ENCODE results near the gene ZCCHC3.
A peak's percentile ranks its signal among the peaks of the same experiment; 100 is the strongest.

Gene ZCCHC3

DNA sequence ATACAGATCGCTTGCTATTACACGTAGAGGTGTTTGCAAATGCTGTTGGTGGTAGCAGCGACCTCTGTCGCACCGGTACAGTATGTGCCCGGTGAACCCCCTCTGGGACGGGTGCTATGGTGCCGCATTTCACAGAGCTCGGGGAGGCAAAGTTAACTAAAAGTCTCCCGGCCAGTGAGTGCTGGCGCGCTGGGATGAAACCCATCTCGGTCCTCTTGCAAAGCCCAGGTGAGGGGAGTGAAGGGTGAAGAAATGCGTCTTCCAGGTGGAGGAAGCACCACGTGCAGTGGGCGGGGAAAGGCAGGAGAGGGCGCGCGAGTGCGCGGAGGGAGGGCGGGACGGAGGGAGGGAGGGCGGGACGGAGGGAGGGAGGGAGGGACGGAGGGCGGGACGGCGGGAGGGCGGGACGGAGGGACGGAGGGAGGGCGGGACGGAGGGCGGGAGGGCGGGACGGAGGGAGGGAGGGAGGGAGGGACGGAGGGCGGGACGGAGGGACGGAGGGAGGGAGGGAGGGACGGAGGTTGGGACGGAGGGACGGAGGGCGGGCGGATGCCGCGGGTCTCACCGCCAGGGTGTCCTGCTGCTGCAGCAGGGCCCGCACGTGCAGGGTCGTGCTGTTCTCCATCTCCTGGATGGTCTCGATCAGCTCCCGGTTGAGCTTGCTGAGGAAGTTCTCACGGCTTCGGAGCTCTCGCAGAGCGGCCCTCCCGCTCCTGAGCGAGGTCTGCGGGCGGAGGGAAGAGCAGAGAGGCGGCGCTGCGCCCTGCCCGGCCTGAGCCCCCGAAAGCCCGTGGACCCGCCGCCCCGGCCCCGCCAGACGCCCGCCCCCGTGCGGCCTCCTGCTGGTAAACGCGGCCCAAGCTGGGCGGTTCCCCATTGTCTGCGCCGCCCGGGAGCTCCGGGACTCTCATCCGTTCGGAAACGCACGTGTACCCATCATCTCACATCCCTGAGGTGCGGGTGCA, 18.5 kb upstream of the ZCCHC3 start:
- peak in 1 of 56 donors; percentile 5 for DNase-seq

DNA sequence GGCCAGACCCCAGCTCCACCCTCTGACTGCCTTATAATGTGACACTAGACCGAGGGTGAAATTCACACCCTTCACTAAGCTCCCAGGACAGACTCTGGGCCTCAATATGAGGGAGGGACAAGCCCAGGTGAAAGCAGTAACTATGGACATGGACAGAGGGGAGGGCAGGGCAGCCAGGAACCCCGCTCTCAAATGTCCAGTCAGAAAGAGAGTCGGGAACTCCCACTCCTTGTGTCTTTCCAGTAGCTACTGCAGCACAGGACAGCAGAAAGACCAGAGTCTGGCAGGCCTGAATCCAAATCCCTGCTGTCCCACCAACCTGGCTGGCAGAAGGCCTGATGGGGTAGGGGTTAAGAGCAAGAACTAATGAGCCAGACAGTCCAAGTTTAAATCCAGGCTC, 13.2 kb upstream of the ZCCHC3 start:
- no peak for DNase-seq

DNA sequence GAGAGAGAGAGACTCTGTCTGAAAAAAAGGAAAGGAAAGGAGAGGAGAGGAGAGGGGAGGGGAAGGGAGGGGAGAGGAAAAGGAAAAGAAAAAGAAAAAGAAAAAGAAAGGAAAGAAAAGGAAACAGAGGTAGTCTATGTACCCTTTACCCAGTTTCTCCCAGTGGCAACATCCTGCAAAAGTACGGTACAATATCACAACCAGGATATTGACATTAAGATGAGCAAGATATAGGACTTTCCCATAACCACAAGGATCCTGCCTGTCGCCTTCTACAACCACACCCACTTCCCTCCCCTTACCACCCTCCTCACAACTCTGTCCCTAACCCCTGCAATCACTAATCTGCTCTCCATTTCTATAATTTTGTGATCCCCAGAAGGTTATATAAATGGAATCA, 10.9 kb upstream of the ZCCHC3 start:
- no peak for DNase-seq

DNA sequence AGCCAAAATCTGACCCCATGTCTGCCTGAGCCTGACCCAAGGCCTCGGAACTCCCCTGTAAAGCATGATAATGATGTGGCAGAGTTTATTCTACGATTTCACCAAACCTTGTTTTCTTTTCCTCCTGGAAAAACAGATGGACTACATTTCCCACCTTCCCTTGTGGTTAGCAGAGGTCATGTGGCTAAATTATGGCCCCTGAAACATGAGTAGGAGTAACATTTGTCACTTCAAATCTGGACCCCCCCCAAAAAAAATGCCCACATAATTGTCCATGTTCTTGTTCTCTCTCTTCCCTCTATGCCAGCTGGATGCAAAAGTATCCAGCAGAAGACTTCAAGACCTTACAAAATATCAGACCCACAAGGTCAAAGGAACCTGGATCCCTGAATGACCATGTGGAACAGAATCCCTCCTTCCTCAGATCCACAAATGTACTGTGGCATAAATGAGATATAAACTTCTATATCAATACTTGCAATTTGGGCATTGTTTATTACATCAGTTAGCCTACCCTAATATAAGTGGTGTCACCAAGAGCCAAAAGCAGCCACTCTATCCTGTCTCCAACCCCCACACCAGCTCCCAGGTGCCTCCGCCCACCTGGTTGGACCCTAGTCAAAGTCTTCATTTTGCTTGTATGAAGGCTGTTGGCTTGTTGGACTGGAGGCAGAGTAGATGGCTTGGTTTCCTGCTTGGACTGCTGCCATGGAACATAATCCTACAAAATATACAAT, 8.2 kb upstream of the ZCCHC3 start:
- no peak for DNase-seq

DNA sequence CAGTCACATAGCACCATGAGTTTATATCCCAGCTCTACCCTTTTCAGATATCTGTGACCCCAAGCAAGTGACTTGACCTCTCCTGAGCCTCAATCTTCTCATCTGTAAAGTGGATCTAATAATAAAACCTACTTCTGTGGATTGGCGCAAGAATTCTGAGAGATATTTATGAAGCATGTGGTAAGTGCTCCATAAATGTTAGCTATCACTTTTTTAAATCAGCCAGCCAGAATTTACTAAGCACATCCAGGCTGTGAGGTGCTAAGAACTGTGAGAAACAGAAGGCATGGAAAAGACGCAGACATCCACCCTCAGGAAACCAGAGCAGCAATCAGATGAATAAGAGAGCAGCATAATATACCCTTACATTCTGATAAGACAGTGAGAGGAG, 7.7 kb upstream of the ZCCHC3 start:
- no peak for DNase-seq

DNA sequence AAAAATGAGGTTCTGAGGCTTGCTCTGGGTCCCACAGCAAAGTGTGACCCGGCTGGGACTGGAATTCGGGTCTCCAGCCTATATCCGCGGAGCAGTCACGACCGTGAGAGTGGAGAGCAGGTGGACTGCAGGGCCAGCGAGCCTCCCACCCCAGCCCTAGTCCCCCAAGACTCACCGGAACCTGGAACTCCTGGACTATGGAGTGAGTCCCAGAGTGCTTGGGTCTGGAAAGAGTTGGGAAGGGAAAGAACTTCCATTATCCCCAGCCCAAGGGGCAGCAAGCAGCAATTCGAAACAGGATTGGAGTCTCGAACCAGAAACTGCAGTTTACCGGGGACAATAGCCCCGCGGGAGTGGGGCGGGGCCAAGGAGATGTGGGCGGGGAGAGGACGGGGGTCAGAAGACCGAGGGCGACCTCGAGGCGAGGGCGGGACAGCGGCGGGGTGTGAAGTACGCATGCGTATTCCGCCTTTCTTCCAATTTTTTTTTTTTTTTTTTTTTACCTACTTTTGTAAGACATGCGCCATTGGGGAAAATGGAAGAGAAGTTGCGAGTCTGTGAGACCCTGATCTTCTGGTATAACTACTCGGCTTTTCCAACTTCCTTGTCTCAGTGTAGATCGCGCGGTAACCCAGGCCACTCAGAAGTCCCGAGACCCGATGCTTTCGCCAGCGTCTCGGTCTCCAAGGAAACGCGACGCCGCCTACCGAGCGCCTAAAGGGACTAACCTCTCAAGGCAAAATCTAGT, 7.1 kb upstream of the ZCCHC3 start, which contains the start of gene C20orf96:
C20orf96 (minus strand) TSS at position 667 of the 748 bp plus-strand sequence; CDS start at position 527, 140 bp downstream.
- peak in 55 of 56 donors; percentile 8 to 92 (median 79) for DNase-seq

DNA sequence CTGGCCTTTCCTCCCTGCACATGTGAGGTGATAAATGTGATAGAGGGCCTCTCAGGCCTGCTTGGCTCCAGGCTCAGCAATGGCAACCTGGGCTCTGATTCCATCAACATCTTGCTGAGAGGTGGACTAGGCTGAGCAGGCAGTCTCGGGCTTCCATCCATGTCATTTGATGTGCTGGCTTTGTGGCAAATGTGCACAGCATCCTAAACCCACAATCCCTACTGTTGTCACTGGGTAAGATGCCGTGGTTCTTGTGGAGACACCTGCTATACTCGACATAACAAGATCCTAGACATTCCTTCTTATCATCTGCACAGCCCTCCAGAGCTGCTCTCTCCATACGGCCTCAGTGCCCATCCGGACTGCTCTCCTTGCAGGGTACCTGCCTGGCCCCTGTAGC, 2.8 kb upstream of the ZCCHC3 start:
- DNase-seq = no peak

DNA sequence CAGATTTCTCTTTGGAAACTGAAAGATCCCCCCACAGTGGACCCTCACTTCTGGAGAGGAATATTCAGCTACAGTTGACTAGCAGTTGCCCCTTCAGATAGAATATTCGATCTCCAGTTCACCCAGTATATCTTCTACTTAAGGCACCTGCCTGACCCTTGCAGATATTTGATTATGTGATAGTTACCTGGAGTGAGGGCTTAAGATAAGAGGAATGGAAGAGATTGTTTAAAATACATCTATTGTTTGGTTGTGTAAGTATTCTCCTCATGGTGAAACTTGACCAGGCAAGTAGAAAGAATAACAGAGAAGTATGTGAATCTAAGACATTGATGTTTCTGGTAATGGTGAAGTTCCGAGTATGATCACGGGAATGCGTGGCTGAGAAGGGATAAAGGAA, 1.6 kb upstream of the ZCCHC3 start:
- DNase-seq = no peak

DNA sequence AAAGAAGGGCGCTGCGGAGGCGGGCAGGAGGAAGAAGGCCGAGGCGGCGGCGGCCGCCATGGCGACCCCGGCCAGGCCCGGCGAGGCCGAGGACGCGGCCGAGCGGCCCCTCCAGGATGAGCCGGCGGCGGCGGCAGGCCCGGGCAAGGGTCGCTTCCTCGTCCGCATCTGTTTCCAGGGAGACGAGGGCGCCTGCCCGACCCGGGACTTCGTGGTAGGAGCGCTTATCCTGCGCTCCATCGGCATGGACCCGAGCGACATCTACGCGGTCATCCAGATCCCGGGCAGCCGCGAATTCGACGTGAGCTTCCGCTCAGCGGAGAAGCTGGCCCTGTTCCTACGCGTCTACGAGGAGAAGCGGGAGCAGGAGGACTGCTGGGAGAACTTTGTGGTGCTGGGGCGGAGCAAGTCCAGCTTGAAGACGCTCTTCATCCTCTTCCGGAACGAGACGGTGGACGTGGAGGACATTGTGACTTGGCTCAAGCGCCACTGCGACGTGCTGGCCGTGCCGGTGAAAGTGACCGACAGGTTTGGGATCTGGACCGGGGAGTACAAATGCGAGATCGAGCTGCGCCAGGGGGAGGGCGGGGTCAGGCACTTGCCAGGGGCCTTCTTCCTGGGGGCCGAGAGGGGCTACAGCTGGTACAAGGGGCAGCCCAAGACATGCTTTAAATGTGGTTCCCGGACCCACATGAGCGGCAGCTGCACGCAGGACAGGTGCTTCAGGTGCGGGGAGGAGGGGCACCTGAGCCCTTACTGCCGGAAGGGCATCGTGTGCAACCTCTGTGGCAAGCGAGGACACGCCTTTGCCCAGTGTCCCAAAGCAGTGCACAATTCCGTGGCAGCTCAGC, 780 bp downstream of the ZCCHC3 start:
- peak in 48 of 56 donors; percentile 3 to 69 (median 36) for DNase-seq

DNA sequence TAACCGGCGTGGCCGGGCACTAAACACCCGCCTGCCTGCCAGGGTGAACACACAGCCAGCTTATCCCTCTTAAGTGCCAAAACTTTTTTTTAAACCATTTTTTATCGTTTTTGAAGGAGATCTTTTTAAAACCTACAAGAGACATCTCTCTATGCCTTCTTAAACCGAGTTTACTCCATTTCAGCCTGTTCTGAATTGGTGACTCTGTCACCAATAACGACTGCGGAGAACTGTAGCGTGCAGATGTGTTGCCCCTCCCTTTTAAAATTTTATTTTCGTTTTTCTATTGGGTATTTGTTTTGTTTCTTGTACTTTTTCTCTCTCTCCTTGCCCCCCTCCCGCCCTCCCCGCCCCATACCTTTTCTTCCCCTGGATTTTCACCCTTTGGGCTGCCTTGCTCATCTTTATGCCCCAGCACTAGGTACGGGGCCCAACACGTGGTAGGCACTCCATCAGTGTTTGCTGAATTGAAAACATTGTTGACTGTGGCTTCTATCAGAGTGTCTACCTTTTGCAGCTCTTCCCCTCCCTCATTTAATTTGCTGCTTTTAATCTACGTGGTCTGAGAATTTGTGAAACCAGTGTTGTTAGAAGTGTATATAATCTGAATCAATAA, 1.5 kb downstream of the ZCCHC3 start:
- DNase-seq = peak in 1 of 56 donors; percentile 2

DNA sequence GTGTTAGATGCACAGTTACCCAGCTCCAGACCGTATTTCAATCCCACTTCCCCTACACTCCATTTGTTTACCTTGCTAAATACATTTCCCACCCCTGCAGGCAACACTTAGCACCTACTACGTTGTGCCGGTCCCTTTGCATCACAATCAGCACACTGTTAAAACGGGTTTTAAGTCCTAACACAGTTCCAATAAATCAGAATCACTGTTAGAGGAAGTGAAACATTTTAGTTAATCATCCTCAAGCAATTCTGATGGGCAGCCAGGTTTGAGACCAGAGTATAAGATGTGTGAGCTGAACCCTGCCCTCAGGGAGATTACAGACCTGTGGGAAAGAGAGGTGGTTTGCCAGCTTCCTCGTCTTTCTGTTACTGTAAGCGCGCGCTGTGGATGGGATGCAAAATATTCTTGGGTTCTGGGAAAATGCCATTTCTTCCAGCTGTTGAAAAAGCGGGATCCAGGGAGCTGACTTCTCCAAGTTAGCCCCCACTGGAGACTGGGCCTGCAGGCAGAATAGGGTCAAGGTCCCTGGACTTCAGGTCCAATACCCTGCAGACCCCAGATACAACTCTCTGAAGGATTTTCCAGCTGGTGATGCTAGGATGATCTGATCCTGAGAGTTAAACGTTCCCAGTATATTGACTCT, 3.1 kb downstream of the ZCCHC3 start:
- no peak for DNase-seq

DNA sequence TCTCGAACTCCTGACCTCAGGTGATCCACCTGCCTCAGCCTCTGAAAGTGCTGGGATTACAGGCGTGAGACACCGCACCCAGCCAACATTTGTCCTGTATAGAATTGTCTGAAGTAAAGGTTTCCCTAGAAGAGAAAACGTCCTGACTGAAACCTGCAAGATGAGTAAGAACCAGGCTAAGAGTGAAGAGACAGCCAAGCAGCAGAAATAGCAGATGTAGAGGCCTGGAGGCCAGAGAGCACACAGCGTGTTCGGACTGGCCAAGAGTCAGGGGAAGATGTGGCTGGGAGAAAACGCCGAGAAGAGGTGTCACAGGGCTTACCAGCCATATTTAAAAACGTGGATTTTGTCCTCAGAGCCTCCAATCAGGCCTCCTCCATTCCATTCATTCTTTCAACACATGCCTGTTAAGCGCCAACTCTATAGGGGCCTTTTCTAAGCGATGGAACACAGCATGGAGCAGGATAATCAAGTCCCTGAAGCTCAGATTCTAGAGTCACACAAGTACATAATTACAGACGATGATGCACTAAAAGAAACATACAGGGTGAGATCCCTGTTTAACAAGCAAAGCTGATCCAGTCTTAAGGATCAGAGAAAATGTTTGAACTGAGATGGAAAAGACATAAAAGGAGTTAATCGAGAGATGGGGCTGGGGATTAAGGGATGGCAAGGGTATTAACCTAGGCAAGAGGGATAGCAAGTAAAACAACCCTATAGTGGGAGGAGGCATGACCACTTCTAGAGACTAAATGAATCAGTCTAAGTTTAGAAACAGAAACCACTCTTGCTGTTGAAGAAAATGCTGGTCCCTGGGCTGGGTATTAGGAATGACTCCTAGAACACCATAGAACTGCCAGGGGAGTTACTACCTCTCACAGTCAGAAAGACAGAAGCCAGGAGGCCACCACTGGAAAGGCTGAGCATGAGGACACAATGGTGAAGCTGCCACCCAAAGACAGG, 4.8 kb downstream of the ZCCHC3 start:
- no peak for DNase-seq

DNA sequence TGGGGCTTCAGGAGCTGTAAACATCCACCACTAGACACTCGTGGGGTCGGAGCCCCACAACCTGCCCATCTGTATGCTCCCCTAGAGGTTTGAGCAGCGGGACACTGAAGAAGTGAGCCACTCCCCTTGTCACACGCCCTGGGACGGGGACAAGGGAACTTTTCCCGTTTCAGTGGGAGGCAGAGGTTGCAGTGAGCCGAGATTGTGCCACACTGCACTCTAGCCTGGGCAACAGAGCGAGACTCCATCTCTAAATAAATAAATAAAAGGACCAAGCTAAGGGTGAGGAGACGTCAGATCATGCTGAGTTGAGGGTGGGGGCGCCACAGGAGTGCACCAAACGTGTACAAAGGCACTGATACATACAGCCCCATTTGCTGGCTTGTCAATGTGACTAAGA, 8.4 kb downstream of the ZCCHC3 start:
- no peak for DNase-seq

DNA sequence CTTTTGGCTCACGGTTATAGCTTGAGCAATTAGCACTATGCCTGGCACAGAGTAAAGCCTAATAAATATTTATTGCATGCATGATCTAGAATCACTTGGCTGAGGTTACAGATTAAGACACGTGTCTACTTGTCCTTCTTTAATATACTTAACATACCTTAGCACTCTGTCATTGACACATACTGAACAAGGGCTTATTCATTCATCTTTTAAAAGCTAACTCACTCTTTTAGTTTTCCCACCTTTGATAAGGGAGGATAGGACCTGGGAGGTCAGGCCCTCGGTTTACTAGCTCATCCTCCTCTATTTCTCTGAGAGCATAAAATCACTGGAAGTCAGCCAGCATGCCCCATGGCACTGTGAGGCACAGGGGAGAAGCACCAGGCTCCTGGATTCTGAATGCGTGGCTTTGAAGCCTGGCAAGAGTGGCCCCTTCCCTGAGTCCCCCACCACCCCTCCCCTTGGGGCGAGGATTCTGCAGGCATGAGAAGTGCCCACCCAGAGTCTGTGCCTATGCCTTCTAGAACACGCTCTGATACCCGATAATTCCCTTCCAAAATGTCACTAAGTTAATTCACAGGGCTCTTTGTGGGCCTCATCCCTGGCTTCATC, 11.2 kb downstream of the ZCCHC3 start:
- DNase-seq = no peak

DNA sequence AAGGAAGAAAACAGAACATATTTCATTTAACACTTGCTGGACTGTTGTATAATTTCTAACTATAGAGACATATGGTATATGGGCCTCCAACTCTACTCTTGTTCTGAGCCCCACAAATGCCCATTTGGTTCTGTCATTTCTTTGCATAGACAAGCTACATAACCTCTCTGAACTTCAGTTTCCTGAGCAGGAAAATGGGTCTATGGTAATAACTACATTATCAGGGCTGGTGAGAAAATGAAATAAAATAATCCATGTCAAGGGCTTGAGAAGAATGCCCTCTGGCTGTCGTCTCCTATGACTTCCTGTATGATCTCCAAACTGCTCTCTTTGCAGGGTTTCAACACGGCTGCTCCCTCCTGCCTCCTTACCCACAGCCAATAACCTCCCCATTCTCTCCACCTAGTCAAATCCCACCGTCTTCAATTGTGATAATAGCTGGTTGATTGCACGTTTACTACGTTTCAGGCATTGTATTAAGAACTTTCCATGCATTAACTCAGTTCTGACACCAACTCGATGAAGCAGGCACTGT, 12.0 kb downstream of the ZCCHC3 start:
- DNase-seq = peak in 3 of 56 donors; percentile 21 to 76 (median 62)

DNA sequence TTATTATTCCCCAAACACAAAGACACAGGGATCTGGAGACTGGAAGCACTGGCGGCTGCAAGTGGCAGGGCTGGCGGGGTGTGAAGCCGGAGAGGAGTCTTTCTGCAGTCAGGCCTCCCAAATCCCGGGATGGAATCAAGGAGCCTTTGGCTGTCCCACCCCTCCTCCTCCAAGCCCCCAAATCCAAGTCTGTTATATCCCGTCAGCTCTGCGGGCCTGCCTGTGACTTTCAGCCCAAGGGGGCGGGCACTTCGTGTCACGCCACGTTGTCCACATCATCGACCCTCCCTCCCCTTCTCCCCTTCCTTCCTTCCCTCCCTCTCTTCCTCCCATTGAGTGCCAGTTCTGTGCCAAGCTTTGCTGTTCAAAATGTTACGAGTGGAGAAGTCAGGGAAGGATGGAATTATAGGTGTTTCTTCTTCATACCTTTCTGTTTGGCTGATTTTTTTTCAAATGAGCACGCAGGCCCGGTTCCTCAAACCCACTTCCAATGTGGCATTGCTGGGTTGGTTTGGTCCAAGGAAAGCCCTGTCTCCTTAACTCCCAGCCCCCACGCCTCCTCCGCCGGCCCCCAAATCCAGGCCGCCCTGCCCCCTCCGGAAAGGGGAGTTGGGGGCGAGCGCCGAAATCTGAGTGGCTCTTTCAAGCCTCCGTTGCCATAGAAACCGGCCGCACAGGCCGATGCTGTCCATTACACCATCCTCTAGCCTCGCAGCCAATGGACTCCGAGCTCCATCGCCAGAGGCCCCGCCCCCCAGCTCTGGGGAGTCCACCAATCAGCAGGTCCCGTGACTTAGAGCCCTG, 12.7 kb downstream of the ZCCHC3 start:
- peak; percentile 74 to 100 (median 98) for DNase-seq

DNA sequence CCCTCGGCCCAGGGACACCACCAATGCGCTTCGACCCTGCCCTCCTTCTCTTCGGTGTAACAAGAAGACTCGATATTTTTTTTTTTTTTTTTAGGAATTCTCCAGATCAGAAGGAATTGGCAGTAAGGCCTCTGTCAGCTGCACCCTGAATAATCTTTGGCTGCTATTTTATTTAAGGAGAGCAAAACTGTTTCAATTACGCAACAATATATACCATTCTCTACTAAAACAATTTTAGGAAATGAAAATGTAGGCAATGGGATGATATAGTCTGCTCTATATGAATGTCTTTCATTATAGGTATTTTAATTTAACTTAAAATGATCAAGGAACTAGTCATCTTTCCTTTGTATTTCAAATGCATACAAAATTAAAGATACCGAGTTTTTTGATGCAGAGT, 13.3 kb downstream of the ZCCHC3 start:
- DNase-seq = no peak

Measured in nucleus accumbens (tissue), 56 donors.